GM23248 (cell line): Measurements from ENCODE around the gene PLXND1. TPM values are rescaled to one million over a fixed set of nuclear protein-coding genes. Genes with fewer than 3 reads are reported as not detected.

Source experiments
- DNase-seq: peaks from one replicate; pipeline ENCODE4 v3.0.0-alpha.2; 2015
- H2AFZ ChIP-seq: fragments of 200-600 bp; sonication (generic); 2 replicates; pipeline ENCODE4 v1.6.1; 2016; ENCODE audit warnings: antibody characterized with exemption
- H3F3A ChIP-seq: fragments of 200-600 bp; sonication (generic); 2 replicates; pipeline ENCODE4 v1.6.1; 2016; ENCODE audit warnings: mild to moderate bottlenecking, antibody characterized with exemption, mixed run types; ENCODE audit not compliant: insufficient read depth
- H3K27ac ChIP-seq: fragments of 200-600 bp; sonication (generic); 2 replicates; pipeline ENCODE4 v1.5.1; 2016; ENCODE audit warnings: mild to moderate bottlenecking
- H3K27me3 ChIP-seq: fragments of 200-600 bp; sonication (generic); replicated peaks from 2 replicates; pipeline ENCODE4 v1.6.1; 2016; ENCODE audit warnings: mild to moderate bottlenecking; ENCODE audit not compliant: insufficient read depth
- H3K36me3 ChIP-seq: fragments of 200-600 bp; sonication (generic); 2 replicates; pipeline ENCODE4 v1.6.1; 2016; ENCODE audit warnings: low read depth, mild to moderate bottlenecking
- H3K4me1 ChIP-seq: fragments of 200-600 bp; sonication (generic); 2 replicates; pipeline ENCODE4 v1.6.1; 2016; ENCODE audit warnings: mild to moderate bottlenecking; ENCODE audit not compliant: insufficient read depth
- H3K4me2 ChIP-seq: fragments of 200-600 bp; sonication (generic); one replicate; pipeline ENCODE4 v1.6.1; 2016; ENCODE audit warnings: mild to moderate bottlenecking; ENCODE audit not compliant: unreplicated experiment
- H3K4me3 ChIP-seq: fragments of 200-600 bp; sonication (generic); 2 replicates; pipeline ENCODE4 v1.5.1; 2016; ENCODE audit warnings: mild to moderate bottlenecking
- H3K79me2 ChIP-seq: fragments of 200-600 bp; sonication (generic); 2 replicates; pipeline ENCODE4 v1.6.1; 2016; ENCODE audit warnings: mild to moderate bottlenecking; ENCODE audit not compliant: insufficient read depth
- H3K9ac ChIP-seq: fragments of 200-600 bp; sonication (generic); 2 replicates; pipeline ENCODE4 v1.6.1; 2016; ENCODE audit warnings: mild to moderate bottlenecking
- H3K9me2 ChIP-seq: fragments of 200-600 bp; sonication (generic); 2 replicates; pipeline ENCODE4 v1.6.1; 2016; ENCODE audit warnings: mixed run types, mild to moderate bottlenecking, moderate library complexity; ENCODE audit not compliant: insufficient read depth
- H3K9me3 ChIP-seq: fragments of 200-600 bp; sonication (generic); one replicate; pipeline ENCODE4 v1.6.1; 2017; ENCODE audit warnings: low read depth
- H4K20me1 ChIP-seq: fragments of 200-600 bp; sonication (generic); 2 replicates; pipeline ENCODE4 v1.6.0; 2016; ENCODE audit not compliant: insufficient read depth
- EZH2 ChIP-seq: fragments of 200-600 bp; sonication (generic); IDR thresholded peaks from 2 replicates; pipeline ENCODE4 v1.6.1; 2018; ENCODE audit warnings: antibody characterized with exemption, mild to moderate bottlenecking; ENCODE audit not compliant: insufficient read depth, poor library complexity, severe bottlenecking
- EZH2phosphoT487 ChIP-seq: fragments of 200-600 bp; sonication (generic); IDR thresholded peaks from 2 replicates; pipeline ENCODE4 v1.6.1; 2018; ENCODE audit warnings: antibody characterized with exemption, moderate library complexity, mild to moderate bottlenecking, low read depth; ENCODE audit not compliant: insufficient read depth
- WGBS, 2 experiments: methylation state at CpG; one replicate each; pipeline ENCODE4 v1.1.6; 2015 to 2017; ENCODE audit warnings: low lambda C conversion rate in 2 of 2, low coverage in 1 of 2; ENCODE audit errors: missing lambda C conversion rate in 2 of 2; 5-methylcytosine and 5-hydroxymethylcytosine counted together
- in situ Hi-C: fragments of 300-500 bp; cut with MboI; formaldehyde crosslinking; loops from 2 replicates; pipeline ENCODE4 v1.15.0; 2020
- polyA plus RNA-seq: library from polyadenylated mRNA; unstranded; fragments of >200 nt; fragmentation: Nextera tagmentation; extraction: Ambion mirVana; gene quantifications from 2 replicates; pipeline ENCODE4 v1.2.1, GENCODE V29; 2016
- total RNA-seq: library from RNA; depleted of rRNA; stranded (reverse); fragments of >200 nt; shearing (Covaris generic); gene quantifications from 2 replicates; pipeline ENCODE4 v1.2.3, GENCODE V29; 2014

The PLXND1 gene
- total and polyA plus RNA-seq, 2 experiments from 2014 or later: 37.4 to 83.0 TPM

DNA sequence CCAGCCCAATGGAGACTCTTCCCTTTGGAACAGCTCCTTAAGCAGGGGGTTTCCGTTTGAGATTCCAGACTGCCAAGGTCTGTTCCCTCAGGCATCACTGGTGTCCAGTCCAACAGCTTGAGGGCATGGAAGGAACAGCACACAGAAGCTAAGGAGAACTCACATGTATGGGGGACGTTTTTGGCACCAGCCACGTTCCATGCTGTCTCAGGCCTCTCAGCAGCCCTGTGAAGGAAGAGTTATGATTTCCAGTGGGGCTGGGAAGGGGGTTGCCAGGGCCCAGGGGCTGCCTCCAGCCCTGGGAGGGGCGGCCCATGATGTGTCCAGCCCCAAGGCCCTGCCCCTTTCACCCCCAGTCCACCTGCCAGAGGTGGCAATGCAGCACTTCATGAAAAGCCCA, 85.5 kb downstream of the PLXND1 start:
- Histone ChIP-seq H3K9ac (no peak overlapping the region), H2AFZ (no peak overlapping the region), H3K9me2 (no peaks in the 10 kb centered on the region), H4K20me1 (no peaks in the 10 kb centered on the region), H3K4me3 (no peak overlapping the region), H3K27ac (no peak overlapping the region), H3K9me3 (no peaks in the 10 kb centered on the region), H3F3A (peaks cover 9% of the 10 kb centered on the region; the same call in 1 of the 2 replicates), H3K36me3 (no peaks in the 10 kb centered on the region), H3K4me2 (no peak overlapping the region), H3K27me3 (no peaks in the 10 kb centered on the region), H3K79me2 (no peaks in the 10 kb centered on the region), H3K4me1 (no peaks in the 10 kb centered on the region)
- in situ Hi-C loops: no loop called here
- 35 to 66% methylated on average over 3 to 4 of the region's 4 CpGs for WGBS, 2 experiments
- TF ChIP-seq EZH2 (no peak), EZH2phosphoT487 (no peak)
- no peak for DNase-seq

DNA sequence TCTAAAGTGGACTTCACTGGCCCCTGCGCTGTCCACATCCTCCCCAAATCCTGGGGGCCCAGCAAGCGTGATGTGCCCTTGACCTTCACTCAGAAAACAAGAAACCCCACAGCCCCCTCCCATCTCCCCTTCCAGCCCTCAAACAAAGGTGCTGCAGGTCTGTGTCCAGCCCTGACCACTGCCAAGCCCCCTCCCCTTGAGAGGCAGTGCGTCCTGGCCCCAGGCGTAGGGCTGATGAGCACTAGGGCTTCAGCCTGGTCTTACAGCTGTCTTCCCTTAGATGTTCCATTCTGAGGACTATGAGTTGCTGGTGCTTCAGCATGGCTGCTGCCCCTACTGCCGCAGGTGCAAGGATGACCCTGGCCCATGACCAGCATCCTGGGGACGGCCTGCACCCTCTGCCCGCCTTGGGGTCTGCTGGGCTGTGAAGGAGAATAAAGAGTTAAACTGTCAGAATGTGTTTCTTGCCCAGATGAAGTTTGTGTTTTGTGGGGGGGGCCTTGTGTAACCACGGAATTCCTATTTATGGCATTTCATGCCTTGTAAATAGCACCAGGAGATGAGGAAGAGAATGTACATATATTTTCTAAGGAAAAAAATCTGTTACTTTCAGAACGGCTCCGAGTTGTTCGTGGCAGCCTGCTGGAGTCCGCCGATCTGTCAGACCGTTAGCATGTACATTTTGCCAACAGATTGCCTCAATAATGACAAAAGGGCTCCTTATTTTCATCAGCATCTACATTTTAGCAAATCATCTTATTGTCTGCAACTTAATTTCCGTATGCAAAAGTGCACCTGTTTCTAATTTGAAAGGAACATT, 86.4 kb downstream of the PLXND1 start:
- no peaks in the 10 kb centered on the region for H3K4me1 ChIP-seq
- TF ChIP-seq EZH2phosphoT487 (no peak), EZH2 (no peak)
- H3K27me3 ChIP-seq: no peaks in the 10 kb centered on the region
- no peak overlapping the region for H2AFZ ChIP-seq
- no peaks in the 10 kb centered on the region for H3K79me2 ChIP-seq
- no peaks in the 10 kb centered on the region for H3K36me3 ChIP-seq
- no peak overlapping the region for H3K4me2 ChIP-seq
- H3F3A ChIP-seq: peaks cover 4% of the 10 kb centered on the region; the same call in 1 of the 2 replicates
- H4K20me1 ChIP-seq: no peaks in the 10 kb centered on the region
- H3K4me3 ChIP-seq: no peak overlapping the region
- in situ Hi-C loops: no loop called here
- H3K9me3 ChIP-seq: no peaks in the 10 kb centered on the region
- no peak overlapping the region for H3K27ac ChIP-seq
- no peak for DNase-seq
- WGBS, 2 experiments: 79 to 81% methylated on average over 15 of the region's 15 CpGs
- no peaks in the 10 kb centered on the region for H3K9me2 ChIP-seq
- H3K9ac ChIP-seq: no peak overlapping the region

DNA sequence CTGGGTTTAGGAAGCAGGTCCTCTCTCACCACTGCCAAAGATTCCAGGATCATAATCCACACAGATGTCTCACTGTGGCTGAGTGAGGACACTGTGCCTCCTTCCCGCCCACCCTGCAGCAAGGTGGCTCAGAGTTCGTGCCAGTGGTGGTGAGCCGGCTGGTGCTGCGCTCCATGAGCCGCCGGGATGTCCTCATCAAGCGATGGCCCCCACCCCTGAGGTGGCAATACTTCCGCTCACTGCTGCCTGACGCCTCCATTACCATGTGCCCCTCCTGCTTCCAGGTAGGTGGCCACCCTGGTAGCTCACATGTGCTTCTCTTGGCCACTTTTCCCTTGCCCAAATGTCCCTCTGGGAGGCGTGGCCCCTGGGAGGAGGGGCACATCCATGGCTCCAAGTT, 87.0 kb downstream of the PLXND1 start:
- no peaks in the 10 kb centered on the region for H3K4me1 ChIP-seq
- no peaks in the 10 kb centered on the region for H3K27me3 ChIP-seq
- no peak for DNase-seq
- H3K36me3 ChIP-seq: no peaks in the 10 kb centered on the region
- no peak overlapping the region for H3K4me3 ChIP-seq
- H3F3A ChIP-seq: 0 out of 2 replicates have a peak, but pooled peaks cover under 1% of the 10 kb centered on the region
- no peaks in the 10 kb centered on the region for H4K20me1 ChIP-seq
- no peak overlapping the region for H3K4me2 ChIP-seq
- in situ Hi-C loops: no loop called here
- no peak overlapping the region for H3K27ac ChIP-seq
- H2AFZ ChIP-seq: no peak overlapping the region
- H3K9me2 ChIP-seq: no peaks in the 10 kb centered on the region
- 92 to 93% methylated on average over 10 of the region's 10 CpGs for WGBS, 2 experiments
- no peak overlapping the region for H3K9ac ChIP-seq
- TF ChIP-seq EZH2phosphoT487 (no peak), EZH2 (no peak)
- no peaks in the 10 kb centered on the region for H3K9me3 ChIP-seq
- H3K79me2 ChIP-seq: no peaks in the 10 kb centered on the region

DNA sequence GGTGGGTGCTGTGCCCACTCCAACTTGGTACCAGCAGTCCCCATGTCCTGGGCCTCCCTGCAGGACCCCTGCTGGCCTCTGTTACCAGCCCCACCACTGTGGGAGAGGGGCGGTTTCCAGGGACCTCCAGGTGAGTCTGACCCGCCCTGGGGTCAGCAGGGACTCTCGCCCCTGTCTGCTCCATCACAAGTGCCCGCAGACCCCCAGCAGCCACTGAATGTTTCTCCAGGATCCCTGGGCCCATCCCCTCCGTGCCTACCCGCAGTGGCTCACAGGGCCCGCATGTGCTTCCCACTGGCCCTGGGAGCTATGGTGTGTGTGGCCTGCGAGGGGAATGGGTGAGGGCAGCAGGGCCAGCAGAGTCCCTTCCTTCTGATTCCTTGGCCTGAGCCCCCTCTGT, 87.9 kb downstream of the PLXND1 start:
- H3K4me2 ChIP-seq: no peak overlapping the region
- no peaks in the 10 kb centered on the region for H3F3A ChIP-seq
- WGBS, 2 experiments: 97 to 98% methylated on average over 8 of the region's 8 CpGs
- H3K4me3 ChIP-seq: no peak overlapping the region
- no peaks in the 10 kb centered on the region for H3K79me2 ChIP-seq
- H3K27me3 ChIP-seq: no peaks in the 10 kb centered on the region
- no peak overlapping the region for H3K9ac ChIP-seq
- no peak overlapping the region for H2AFZ ChIP-seq
- TF ChIP-seq EZH2 (no peak), EZH2phosphoT487 (no peak)
- H3K27ac ChIP-seq: no peak overlapping the region
- H4K20me1 ChIP-seq: no peaks in the 10 kb centered on the region
- no peaks in the 10 kb centered on the region for H3K9me2 ChIP-seq
- H3K4me1 ChIP-seq: no peaks in the 10 kb centered on the region
- H3K36me3 ChIP-seq: no peaks in the 10 kb centered on the region
- H3K9me3 ChIP-seq: no peaks in the 10 kb centered on the region
- DNase-seq: no peak
- in situ Hi-C loops: no loop called here
